ENCODE results near the gene ERC2. TPM values are rescaled to one million over a fixed set of nuclear protein-coding genes. Genes with fewer than 3 reads are reported as not detected.

ERC2 gene
- total RNA-seq, 2 donors from 2014 or later, result 16.1 to 22.8 TPM

GRCh38 chr3:56118968-56119367 lies 349.3 kb downstream of the ERC2 start:
- Mint-ChIP-seq H3K9me3 (peaks cover 15% of the 10 kb centered on the region), H3K27ac (no peak overlapping the region), H3K27me3 (ENCODE audit: insufficient read depth) (peaks cover 3% of the 10 kb centered on the region), H3K36me3 (ENCODE audit: low read depth) (peaks cover 9% of the 10 kb centered on the region), H3K4me1 (peaks cover 28% of the 10 kb centered on the region), H3K4me3 (no peak overlapping the region)
- no peak overlapping the region for H3K27ac ChIP-seq (ENCODE audit: low read depth, low read length)
- peaks cover 9% of the 10 kb centered on the region for H3K9me3 ChIP-seq (ENCODE audit: control insufficient read depth, low read length)
- H3K4me1 ChIP-seq (ENCODE audit: control insufficient read depth, insufficient read depth, low read length), result peaks cover 5% of the 10 kb centered on the region
- 95% methylated on average over 1 of the region's 1 CpG; no CpG with 5 or more reads in 1 of the 2 experiments for WGBS, 2 experiments (ENCODE audit: insufficient coverage in 1 of 2, insufficient read length in 1 of 2)
- no peaks in the 10 kb centered on the region for H3K36me3 ChIP-seq (ENCODE audit: control insufficient read depth, insufficient read depth, low read length)
- no peak overlapping the region for H3K4me3 ChIP-seq (ENCODE audit: low read length)
- DNase-seq, result no peak
- no peak overlapping the region for H3K9ac ChIP-seq (ENCODE audit: extremely low read depth, low read length, poor library complexity, severe bottlenecking)
- TF ChIP-seq CTCF (conservative IDR thresholded peaks at IDR 0.05), result no peak
- H3K27me3 ChIP-seq (ENCODE audit: control insufficient read depth, insufficient read depth, low read length, poor library complexity, severe bottlenecking), result no peaks in the 10 kb centered on the region

GRCh38 chr3:56115698-56116097 lies 352.6 kb downstream of the ERC2 start:
- H3K4me1 ChIP-seq (ENCODE audit: control insufficient read depth, insufficient read depth, low read length), result no peaks in the 10 kb centered on the region
- H3K4me3 Mint-ChIP-seq, result no peak overlapping the region
- H3K27me3 Mint-ChIP-seq (ENCODE audit: insufficient read depth), result no peaks in the 10 kb centered on the region
- 21 to 22% methylated on average over 2 of the region's 2 CpGs for WGBS, 2 experiments (ENCODE audit: insufficient coverage in 1 of 2, insufficient read length in 1 of 2)
- peaks cover 9% of the 10 kb centered on the region for H3K36me3 Mint-ChIP-seq (ENCODE audit: low read depth)
- H3K9me3 ChIP-seq (ENCODE audit: control insufficient read depth, low read length), result peaks cover 9% of the 10 kb centered on the region
- H3K36me3 ChIP-seq (ENCODE audit: control insufficient read depth, insufficient read depth, low read length), result no peaks in the 10 kb centered on the region
- H3K4me1 Mint-ChIP-seq, result peaks cover 27% of the 10 kb centered on the region
- H3K4me3 ChIP-seq (ENCODE audit: low read length), result no peak overlapping the region
- H3K27ac Mint-ChIP-seq, result no peak overlapping the region
- peak; percentile 94 for DNase-seq
- H3K27ac ChIP-seq (ENCODE audit: low read depth, low read length), result no peak overlapping the region
- no peak overlapping the region for H3K9ac ChIP-seq (ENCODE audit: extremely low read depth, low read length, poor library complexity, severe bottlenecking)
- peaks cover 15% of the 10 kb centered on the region for H3K9me3 Mint-ChIP-seq
- no peaks in the 10 kb centered on the region for H3K27me3 ChIP-seq (ENCODE audit: control insufficient read depth, insufficient read depth, low read length, poor library complexity, severe bottlenecking)
- TF ChIP-seq CTCF (conservative IDR thresholded peaks at IDR 0.05), result no peak

- Histone ChIP-seq H3K9me3 (ENCODE audit: control insufficient read depth, low read length) (peaks cover 9% of the 10 kb centered on the region), H3K27me3 (ENCODE audit: control insufficient read depth, insufficient read depth, low read length, poor library complexity, severe bottlenecking) (no peaks in the 10 kb centered on the region), H3K36me3 (ENCODE audit: control insufficient read depth, insufficient read depth, low read length) (no peaks in the 10 kb centered on the region), H3K27ac (ENCODE audit: low read depth, low read length) (no peak overlapping the region), H3K9ac (ENCODE audit: extremely low read depth, low read length, poor library complexity, severe bottlenecking) (no peak overlapping the region), H3K4me1 (ENCODE audit: control insufficient read depth, insufficient read depth, low read length) (no peaks in the 10 kb centered on the region), H3K4me3 (ENCODE audit: low read length) (no peak overlapping the region)
- Mint-ChIP-seq H3K36me3 (ENCODE audit: low read depth) (peaks cover 9% of the 10 kb centered on the region), H3K27ac (no peak overlapping the region), H3K4me3 (no peak overlapping the region), H3K27me3 (ENCODE audit: insufficient read depth) (no peaks in the 10 kb centered on the region), H3K9me3 (peaks cover 15% of the 10 kb centered on the region), H3K4me1 (peaks cover 27% of the 10 kb centered on the region)
- no peak for TF ChIP-seq CTCF (conservative IDR thresholded peaks at IDR 0.05)
- WGBS, 2 experiments (ENCODE audit: insufficient coverage in 1 of 2, insufficient read length in 1 of 2), result 72% methylated on average over 2 of the region's 2 CpGs; no CpG with 5 or more reads in 1 of the 2 experiments
- DNase-seq, result peak; percentile 54
Measured at GRCh38 chr3:56115199-56115598, 353.1 kb downstream of the ERC2 start.
